OCI-LY1 (cell line): ENCODE results near the gene MEI1.

Experiments
- EZH2 ChIP-seq: fragments of 200-600 bp; sonication (generic), shearing (Covaris generic); IDR thresholded peaks from 2 replicates; pipeline ENCODE4 v1.8.0; 2017; ENCODE audit warnings: borderline replicate concordance, mixed run types, mild to moderate bottlenecking, antibody characterized with exemption, low read length, moderate library complexity, mixed read lengths
- TF ChIP-seq, protein P1 (sequence below): fragments of 200-600 bp; sonication (generic), shearing (Covaris generic); IDR thresholded peaks from 2 replicates; pipeline ENCODE4 v1.5.1; 2017; ENCODE audit warnings: mild to moderate bottlenecking, antibody characterized with exemption, low read length, moderate library complexity, mixed read lengths

DNA sequence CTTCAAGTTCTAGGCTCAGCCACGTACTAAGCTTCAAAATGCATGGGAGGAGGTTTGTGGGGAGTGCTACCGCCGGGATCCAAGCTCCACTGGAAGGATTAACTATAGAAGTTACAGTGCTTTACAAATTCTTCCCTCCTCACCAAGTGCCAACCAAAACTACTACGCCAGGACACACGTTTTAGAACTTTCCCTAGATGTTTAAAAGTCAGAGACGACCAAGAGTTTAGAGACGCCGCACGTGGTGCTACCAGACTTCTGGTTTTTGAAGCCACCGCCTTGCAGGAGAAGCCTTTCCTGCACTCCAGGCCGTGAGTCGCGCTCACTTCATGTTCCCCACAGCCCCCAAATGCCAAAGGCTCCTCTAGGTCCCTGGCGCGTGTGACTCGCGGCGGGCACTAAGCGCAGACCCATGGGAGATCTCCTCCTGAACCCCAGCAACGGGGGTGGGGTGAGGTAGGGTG lies 11.4 kb upstream of the MEI1 start:
- TF ChIP-seq, protein P1, sequence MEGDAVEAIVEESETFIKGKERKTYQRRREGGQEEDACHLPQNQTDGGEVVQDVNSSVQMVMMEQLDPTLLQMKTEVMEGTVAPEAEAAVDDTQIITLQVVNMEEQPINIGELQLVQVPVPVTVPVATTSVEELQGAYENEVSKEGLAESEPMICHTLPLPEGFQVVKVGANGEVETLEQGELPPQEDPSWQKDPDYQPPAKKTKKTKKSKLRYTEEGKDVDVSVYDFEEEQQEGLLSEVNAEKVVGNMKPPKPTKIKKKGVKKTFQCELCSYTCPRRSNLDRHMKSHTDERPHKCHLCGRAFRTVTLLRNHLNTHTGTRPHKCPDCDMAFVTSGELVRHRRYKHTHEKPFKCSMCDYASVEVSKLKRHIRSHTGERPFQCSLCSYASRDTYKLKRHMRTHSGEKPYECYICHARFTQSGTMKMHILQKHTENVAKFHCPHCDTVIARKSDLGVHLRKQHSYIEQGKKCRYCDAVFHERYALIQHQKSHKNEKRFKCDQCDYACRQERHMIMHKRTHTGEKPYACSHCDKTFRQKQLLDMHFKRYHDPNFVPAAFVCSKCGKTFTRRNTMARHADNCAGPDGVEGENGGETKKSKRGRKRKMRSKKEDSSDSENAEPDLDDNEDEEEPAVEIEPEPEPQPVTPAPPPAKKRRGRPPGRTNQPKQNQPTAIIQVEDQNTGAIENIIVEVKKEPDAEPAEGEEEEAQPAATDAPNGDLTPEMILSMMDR: no peak
- no peak for TF ChIP-seq EZH2
